Measurements from ENCODE around the gene CTAGE9.

The CTAGE9 gene

DNA sequence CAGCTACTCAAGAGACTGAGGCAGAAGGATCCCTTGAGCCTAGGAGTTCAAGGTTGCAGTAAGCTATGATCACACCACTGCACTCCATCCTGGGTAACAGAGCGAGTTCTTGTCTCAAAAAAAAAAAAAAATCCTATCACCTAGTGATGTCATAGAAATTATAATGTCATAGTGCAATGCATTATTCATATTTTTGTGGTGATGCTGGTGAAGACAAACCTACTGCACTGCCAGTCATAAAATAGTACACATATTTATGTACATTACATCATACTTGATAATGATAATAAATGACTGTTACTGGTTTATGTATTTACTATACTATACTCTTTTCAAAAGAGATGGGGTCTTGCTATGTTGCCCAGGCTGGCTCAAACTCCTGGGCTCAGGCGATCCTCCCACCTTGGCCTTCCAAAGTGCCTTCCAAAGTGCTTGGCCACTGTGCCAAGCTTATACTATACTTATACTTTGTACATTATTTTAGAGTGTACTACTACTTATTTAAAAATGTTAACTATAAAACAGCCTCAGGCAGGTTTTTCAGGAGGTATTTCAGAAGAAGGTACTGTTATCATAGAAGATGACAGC lies 47.1 kb downstream of the CTAGE9 start:
- DNase-seq, result no peak

DNA sequence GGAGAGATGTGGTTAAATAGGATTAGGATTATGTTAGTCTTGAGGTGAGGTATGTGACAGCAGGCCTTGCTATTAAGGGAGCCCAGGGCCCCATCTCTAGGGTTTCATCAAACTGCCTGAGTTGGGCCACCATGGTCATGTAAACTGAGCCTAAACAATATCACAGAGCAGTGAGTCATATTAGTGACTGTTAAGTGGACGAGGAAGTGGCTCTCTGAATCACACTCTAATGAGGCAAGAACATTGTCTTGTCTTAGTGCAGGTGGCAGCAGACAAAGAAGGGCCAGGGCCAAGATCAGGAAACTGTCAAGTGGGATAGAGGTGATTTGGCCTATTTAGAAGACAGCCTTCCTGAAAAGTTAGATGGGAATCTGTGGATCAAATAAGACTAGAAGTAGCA lies 50.6 kb downstream of the CTAGE9 start:
- DNase-seq, result no peak
